Endothelial cell of umbilical vein (primary cell): ENCODE measurements around the gene SULT4A1. TPM values are rescaled to one million over a fixed set of nuclear protein-coding genes. Genes with fewer than 3 reads are reported as not detected.

Source experiments
- BruUV-seq: library from RNA; stranded (reverse); fragments of 400-500 nt; replicated peaks from 2 replicates; lab custom pipeline; 2021; lab: Mats Ljungman, UMichigan
- CTCF ChIA-PET: fragments of 300-600, 350-600 bp; sonication (Branson Sonifier 250); formaldehyde crosslinking; loops from one replicate; lab custom pipeline; 2021; ENCODE audit warnings: antibody characterized with exemption, inconsistent platforms; lab: Charles Lee
- POLR2A ChIA-PET: fragments of 300-600, 350-600 bp; sonication (Branson Sonifier 250); formaldehyde crosslinking; loops from one replicate; lab custom pipeline; 2021; ENCODE audit warnings: antibody characterized with exemption, inconsistent platforms; lab: Charles Lee
- DNase-seq: peaks from one replicate; pipeline ENCODE4 v3.0.0-alpha.2; 2011; ENCODE audit warnings: low read depth, low spot score
- FAIRE-seq: peaks from 2 replicates; lab custom pipeline; 2011; peaks lifted over from hg19 to GRCh38; lab: Jason Lieb, UNC
- H2AFZ ChIP-seq: 2 replicates; pipeline ENCODE4 v1.6.0; 2012; ENCODE audit warnings: low read depth, low read length, control low read depth, inconsistent platforms
- H3K27ac ChIP-seq: 2 replicates; pipeline ENCODE4 v1.5.1; 2011; ENCODE audit warnings: low read depth, mild to moderate bottlenecking, control low read depth, low read length, moderate library complexity; ENCODE audit not compliant: insufficient read depth
- H3K27me3 ChIP-seq, 2 experiments: 2 replicates each; pipeline versions ENCODE4 v1.6.0 to v1.6.1; 2011; ENCODE audit warnings: low read length in 2 of 2, mixed read lengths in 1 of 2; ENCODE audit not compliant: control insufficient read depth in 2 of 2, insufficient read depth in 2 of 2
- H3K36me3 ChIP-seq, 2 experiments: 2 replicates in 1 of 2; 3 replicates in 1 of 2; pipeline ENCODE4 v1.5.1; 2011; ENCODE audit warnings: low read length in 2 of 2, mild to moderate bottlenecking in 1 of 2, moderate library complexity in 1 of 2; ENCODE audit not compliant: control insufficient read depth in 2 of 2, insufficient read depth in 2 of 2; ENCODE audit errors: extremely low read depth in 1 of 2
- H3K4me1 ChIP-seq: 3 replicates; pipeline ENCODE4 v1.5.1; 2011; ENCODE audit warnings: mild to moderate bottlenecking, low read length; ENCODE audit not compliant: control insufficient read depth, insufficient read depth; ENCODE audit errors: extremely low read depth
- H3K4me2 ChIP-seq: 2 replicates; pipeline ENCODE4 v1.6.1; 2011; ENCODE audit warnings: low read length, control low read depth, mixed read lengths; ENCODE audit not compliant: insufficient read depth
- H3K4me3 ChIP-seq, 3 experiments: fragments of 200-600 bp in 1 of 3; sonication (generic), shearing (Covaris generic) in 1 of 3; replicated peaks in 1 of 3; 2 replicates each; pipeline ENCODE4 v1.5.1; 2011 to 2016; ENCODE audit warnings: control low read depth in 3 of 3, low read length in 3 of 3, mild to moderate bottlenecking in 2 of 3, inconsistent platforms in 1 of 3, low read depth in 1 of 3, moderate library complexity in 1 of 3; ENCODE audit not compliant: insufficient read depth in 1 of 3
- H3K79me2 ChIP-seq: 2 replicates; pipeline ENCODE4 v1.6.0; 2012; ENCODE audit warnings: low read length, inconsistent platforms; ENCODE audit not compliant: control insufficient read depth, insufficient read depth
- H3K9ac ChIP-seq: replicated peaks from 2 replicates; pipeline ENCODE3; 2011; ENCODE audit warnings: low read length, control low read depth; ENCODE audit not compliant: insufficient read depth; ENCODE audit errors: extremely low read depth
- H3K9me1 ChIP-seq: replicated peaks from 3 replicates; pipeline ENCODE4 v1.6.0; 2011; ENCODE audit warnings: mild to moderate bottlenecking, low read length; ENCODE audit not compliant: control insufficient read depth, insufficient read depth; ENCODE audit errors: extremely low read depth
- H3K9me3 ChIP-seq: replicated peaks from 2 replicates; pipeline ENCODE4 v1.5.1; 2012; ENCODE audit warnings: low read length, inconsistent platforms; ENCODE audit not compliant: control insufficient read depth, insufficient read depth
- H4K20me1 ChIP-seq: replicated peaks from 2 replicates; pipeline ENCODE3; 2011; ENCODE audit warnings: mild to moderate bottlenecking, low read length; ENCODE audit not compliant: control insufficient read depth, insufficient read depth; ENCODE audit errors: extremely low read depth
- EZH2 ChIP-seq: IDR thresholded peaks from 2 replicates; pipeline ENCODE4 v1.6.1; 2012; ENCODE audit warnings: borderline replicate concordance, low read depth, mild to moderate bottlenecking, moderate library complexity, low read length, inconsistent platforms; ENCODE audit not compliant: severe bottlenecking
- FOS ChIP-seq: IDR thresholded peaks from 2 replicates; pipeline ENCODE4 v1.6.1; 2011; ENCODE audit warnings: mild to moderate bottlenecking, low read length, moderate library complexity, borderline replicate concordance; ENCODE audit not compliant: insufficient read depth
- GATA2 ChIP-seq: IDR thresholded peaks from 2 replicates; pipeline ENCODE4 v1.7.0; 2011; ENCODE audit warnings: low read depth, mild to moderate bottlenecking, moderate library complexity, mixed read lengths, low read length; ENCODE audit not compliant: insufficient read length, insufficient read depth
- JUN ChIP-seq: IDR thresholded peaks from 2 replicates; pipeline ENCODE4 v1.6.1; 2011; ENCODE audit warnings: borderline replicate concordance, low read depth; ENCODE audit not compliant: insufficient read length, insufficient read depth
- MYC ChIP-seq: IDR thresholded peaks from one replicate; pipeline ENCODE4 v1.6.1; 2011; ENCODE audit warnings: mild to moderate bottlenecking, low read depth, low read length
- POLR2A ChIP-seq: IDR thresholded peaks from 2 replicates; pipeline ENCODE4 v1.6.1; 2012; ENCODE audit warnings: low read depth, mild to moderate bottlenecking, control low read depth, low read length
- POLR2AphosphoS5 ChIP-seq: IDR thresholded peaks from 2 replicates; pipeline ENCODE4 v1.6.1; 2012; ENCODE audit warnings: low read depth, mild to moderate bottlenecking, control low read depth, low read length, moderate library complexity; ENCODE audit not compliant: insufficient read depth
- dilution Hi-C: fragments of 300-500 bp; cut with MboI; formaldehyde crosslinking; loops from one replicate; pipeline ENCODE4 v1.15.0; 2019; ENCODE audit warnings: low sequenced_read_pairs; ENCODE audit not compliant: extremely low pct_ligation_motif_present
- intact Hi-C: fragments of 100-400 bp; cut with micrococcal nuclease; formaldehyde crosslinking; loops from one replicate; pipeline ENCODE4 v1.10.0; 2022
- polyA plus RNA-seq, 4 experiments: library from polyadenylated mRNA; depleted of rRNA in 3 of 4; stranded (reverse) in 3 of 4; unstranded in 1 of 4; fragments of >200 nt; gene quantifications; 2 replicates each; pipeline versions ENCODE4 v1.2.1 to v1.2.3, GENCODE V29; 2011 to 2012; ENCODE audit warnings: missing spikeins in 1 of 4
- total RNA-seq: library from RNA; stranded (reverse); gene quantifications from 2 replicates; pipeline ENCODE4 v1.2.3, GENCODE V29; 2021
- TF ChIP-seq, protein P1 (sequence below): IDR thresholded peaks from 2 replicates; pipeline ENCODE4 v1.6.1; 2011; ENCODE audit not compliant: insufficient read depth, insufficient read length
- TF ChIP-seq, protein P2 (sequence below), 2 donors: IDR thresholded peaks; 1 replicate in 1 of 2; 2 replicates in 1 of 2; pipeline ENCODE4 v1.5.1; 2011; ENCODE audit warnings: low read length in 2 of 2, mild to moderate bottlenecking in 2 of 2, moderate library complexity in 2 of 2, control low read depth in 1 of 2, inconsistent platforms in 1 of 2, low read depth in 1 of 2; ENCODE audit not compliant: insufficient read depth in 1 of 2; ENCODE audit errors: extremely low read depth in 1 of 2

SULT4A1 gene
- total and polyA plus RNA-seq, 2 donors (not counting 3 experiments of a cell fraction or from before 2014, with no cell fraction given): 0.48 TPM; not detected in 1

DNA sequence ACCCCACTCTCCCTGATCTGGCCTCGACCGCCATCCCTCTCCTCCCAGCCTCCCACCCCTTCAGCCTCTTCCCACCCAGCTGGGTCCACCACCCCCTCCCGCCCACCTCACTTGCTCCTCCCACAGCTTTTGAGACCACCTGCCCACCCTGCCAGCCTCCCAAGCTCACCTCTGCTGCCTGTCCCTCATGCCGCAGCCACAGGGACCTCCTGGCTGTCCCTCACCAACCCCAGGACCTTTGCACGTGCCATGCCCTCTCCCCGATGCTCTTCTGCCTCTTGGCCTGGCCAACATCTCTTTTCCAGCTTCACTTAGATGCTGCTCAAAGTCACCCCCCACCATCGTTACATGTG lies 23.0 kb upstream of the SULT4A1 start:
- no peak overlapping the region for H2AFZ ChIP-seq
- POLR2A ChIA-PET: no interaction called here
- no peak for FAIRE-seq
- H3K4me3 ChIP-seq: no peak overlapping the region
- CTCF ChIA-PET: interaction anchor here (0.5 to 1.7 kb wide), 28 partner anchors 8 to 758 kb away, joined by 3 to 36 read pairs (median 4); no protein-coding TSS in a partner anchor
- H4K20me1 ChIP-seq: no peaks in the 10 kb centered on the region
- H3K36me3 ChIP-seq: no peaks in the 10 kb centered on the region
- no peak overlapping the region for H3K9ac ChIP-seq
- H3K27ac ChIP-seq: no peak overlapping the region
- no peaks in the 10 kb centered on the region for H3K9me3 ChIP-seq
- H3K9me1 ChIP-seq: no peaks in the 10 kb centered on the region
- H3K4me2 ChIP-seq: no peak overlapping the region
- no peak for DNase-seq
- H3K79me2 ChIP-seq: no peaks in the 10 kb centered on the region
- H3K27me3 ChIP-seq: peaks cover 0 to 3% of the 10 kb centered on the region in 2 experiments
- dilution Hi-C loops (no loop called here), intact Hi-C loops (loop anchor here (2.0 kb wide), 1 partner anchor 496 kb away; no protein-coding TSS in a partner anchor)
- no peaks in the 10 kb centered on the region for H3K4me1 ChIP-seq
- TF ChIP-seq EZH2 (no peak), MYC (no peak), POLR2AphosphoS5 (no peak), JUN (no peak), POLR2A (no peak), FOS (no peak), GATA2 (no peak)
- TF ChIP-seq, protein P1, sequence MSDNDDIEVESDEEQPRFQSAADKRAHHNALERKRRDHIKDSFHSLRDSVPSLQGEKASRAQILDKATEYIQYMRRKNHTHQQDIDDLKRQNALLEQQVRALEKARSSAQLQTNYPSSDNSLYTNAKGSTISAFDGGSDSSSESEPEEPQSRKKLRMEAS: no peak
- TF ChIP-seq, protein P2, sequence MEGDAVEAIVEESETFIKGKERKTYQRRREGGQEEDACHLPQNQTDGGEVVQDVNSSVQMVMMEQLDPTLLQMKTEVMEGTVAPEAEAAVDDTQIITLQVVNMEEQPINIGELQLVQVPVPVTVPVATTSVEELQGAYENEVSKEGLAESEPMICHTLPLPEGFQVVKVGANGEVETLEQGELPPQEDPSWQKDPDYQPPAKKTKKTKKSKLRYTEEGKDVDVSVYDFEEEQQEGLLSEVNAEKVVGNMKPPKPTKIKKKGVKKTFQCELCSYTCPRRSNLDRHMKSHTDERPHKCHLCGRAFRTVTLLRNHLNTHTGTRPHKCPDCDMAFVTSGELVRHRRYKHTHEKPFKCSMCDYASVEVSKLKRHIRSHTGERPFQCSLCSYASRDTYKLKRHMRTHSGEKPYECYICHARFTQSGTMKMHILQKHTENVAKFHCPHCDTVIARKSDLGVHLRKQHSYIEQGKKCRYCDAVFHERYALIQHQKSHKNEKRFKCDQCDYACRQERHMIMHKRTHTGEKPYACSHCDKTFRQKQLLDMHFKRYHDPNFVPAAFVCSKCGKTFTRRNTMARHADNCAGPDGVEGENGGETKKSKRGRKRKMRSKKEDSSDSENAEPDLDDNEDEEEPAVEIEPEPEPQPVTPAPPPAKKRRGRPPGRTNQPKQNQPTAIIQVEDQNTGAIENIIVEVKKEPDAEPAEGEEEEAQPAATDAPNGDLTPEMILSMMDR (IDR thresholded peaks at IDR 0.05; ENCODE audit: extremely low read depth in 1 of 2, insufficient read depth in 1 of 2, low read depth in 1 of 2, low read length in 2 of 2): no peak
- BruUV-seq: no TSS peak
